HepG2 (cell line): Measurements from ENCODE around the gene RBM47.

Experiments used
- ATF1 ChIP-seq: IDR thresholded peaks from 2 replicates; pipeline ENCODE4 v1.6.1; 2016; ENCODE audit warnings: mild to moderate bottlenecking, control low read depth
- ATF2 ChIP-seq: sonication (generic); formaldehyde crosslinking; IDR thresholded peaks from 2 replicates; pipeline ENCODE4 v1.4.0; 2020; ENCODE audit warnings: missing genetic modification reagents
- CTCF ChIP-seq: sonication (generic); formaldehyde crosslinking; IDR thresholded peaks from 2 replicates; pipeline ENCODE4 v1.5.0; 2020; ENCODE audit warnings: mild to moderate bottlenecking, missing genetic modification reagents, moderate library complexity
- EZH2 ChIP-seq: conservative IDR thresholded peaks from 2 replicates; pipeline ENCODE4 v1.6.1; 2012; ENCODE audit warnings: mild to moderate bottlenecking, low read depth, low read length, moderate library complexity
- FOXK2 ChIP-seq: fragments of 450-650 bp; IDR thresholded peaks from 2 replicates; pipeline ENCODE4 v1.6.1; 2016
- HIVEP1 ChIP-seq: sonication (generic); formaldehyde crosslinking; IDR thresholded peaks from 2 replicates; pipeline ENCODE4 v1.4.0; 2020; ENCODE audit warnings: mild to moderate bottlenecking, missing genetic modification reagents
- HNRNPK ChIP-seq: fragments of 200-400 bp; formaldehyde crosslinking; IDR thresholded peaks from 2 replicates; pipeline ENCODE4 v1.6.1; 2018; ENCODE audit warnings: low read length, low read depth, moderate library complexity, mild to moderate bottlenecking; ENCODE audit not compliant: poor library complexity, severe bottlenecking
- MAFF ChIP-seq: IDR thresholded peaks from 2 replicates; pipeline ENCODE4 v1.6.1; 2011; ENCODE audit warnings: low read depth, low read length, improper control_type of control experiment
- POLR2A ChIP-seq, 2 experiments: IDR thresholded peaks; 2 replicates each; pipeline ENCODE4 v1.6.1; 2011; ENCODE audit warnings: low read depth in 2 of 2, low read length in 2 of 2, mild to moderate bottlenecking in 1 of 2, moderate library complexity in 1 of 2; ENCODE audit not compliant: insufficient read depth in 1 of 2
- ZFP91 ChIP-seq: sonication (generic); formaldehyde crosslinking; IDR thresholded peaks from 2 replicates; pipeline ENCODE4 v1.9.0; 2022; ENCODE audit warnings: missing genetic modification reagents, mild to moderate bottlenecking, borderline replicate concordance
- ZNF12 ChIP-seq: sonication (generic); formaldehyde crosslinking; IDR thresholded peaks from 2 replicates; pipeline ENCODE4 v1.5.0; 2020; ENCODE audit warnings: missing genetic modification reagents

- TF ChIP-seq CTCF (CRISPR knock-in tag) (no peak), POLR2A (IDR thresholded peaks at IDR 0.05; ENCODE audit: insufficient read depth in 1 of 2, low read depth in 2 of 2, low read length in 2 of 2) (no peak), ATF2 (CRISPR knock-in tag) (no peak), HNRNPK (no peak), EZH2 (no peak), ZNF12 (CRISPR knock-in tag) (peak; percentile 37; the same call in 1 of the 2 replicates), HIVEP1 (no peak), MAFF (peak; percentile 41), FOXK2 (no peak), ZFP91 (no peak), ATF1 (CRISPR knock-in tag) (no peak)
Observed at GRCh38 chr4:40418430-40419230, 211.0 kb downstream of the RBM47 start.
